NCI-H1694 treated with DMSO at 0.1 percent for 48 hours (cell line): ENCODE results near the gene NQO2.
"Not testable (repeated sequence)": the region's sequence is repeated elsewhere in the genome, so short reads cannot be mapped to it uniquely, and the experiment has no call there.

Source experiments
- DNase-seq: peaks from one replicate; lab custom pipeline; 2025; lab: John Stamatoyannopoulos, UW

The NQO2 gene

DNA sequence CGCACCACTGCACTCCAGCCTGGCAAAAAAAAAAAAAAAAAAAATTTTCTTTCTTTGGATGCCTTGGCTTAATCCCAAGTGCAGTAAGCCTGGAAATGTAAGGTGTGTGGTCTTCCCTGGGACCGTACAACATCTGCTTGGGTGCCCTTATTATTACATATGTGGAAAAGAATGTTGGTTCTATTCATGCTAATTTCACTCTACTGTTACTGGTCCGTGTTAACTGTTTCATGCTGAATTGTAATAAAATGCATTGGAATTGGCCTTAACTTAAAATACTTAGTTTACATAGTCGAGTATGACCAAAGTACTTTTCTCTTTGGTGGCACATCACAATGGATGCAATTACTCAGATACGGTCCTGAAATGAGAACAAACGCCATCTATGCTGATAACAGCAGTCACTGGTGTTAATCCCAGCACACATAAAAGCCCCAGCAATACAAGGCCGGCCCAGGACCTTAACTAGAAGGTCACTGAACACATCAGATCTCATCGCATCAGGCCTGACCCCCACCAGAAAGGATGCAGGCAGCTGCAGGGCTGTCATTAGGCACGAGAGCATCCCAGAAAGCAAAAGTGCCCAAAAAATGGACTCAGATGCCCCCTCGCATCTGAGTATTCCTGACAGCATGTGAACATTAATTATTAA lies 29.5 kb upstream of the NQO2 start:
- DNase-seq = no peak

DNA sequence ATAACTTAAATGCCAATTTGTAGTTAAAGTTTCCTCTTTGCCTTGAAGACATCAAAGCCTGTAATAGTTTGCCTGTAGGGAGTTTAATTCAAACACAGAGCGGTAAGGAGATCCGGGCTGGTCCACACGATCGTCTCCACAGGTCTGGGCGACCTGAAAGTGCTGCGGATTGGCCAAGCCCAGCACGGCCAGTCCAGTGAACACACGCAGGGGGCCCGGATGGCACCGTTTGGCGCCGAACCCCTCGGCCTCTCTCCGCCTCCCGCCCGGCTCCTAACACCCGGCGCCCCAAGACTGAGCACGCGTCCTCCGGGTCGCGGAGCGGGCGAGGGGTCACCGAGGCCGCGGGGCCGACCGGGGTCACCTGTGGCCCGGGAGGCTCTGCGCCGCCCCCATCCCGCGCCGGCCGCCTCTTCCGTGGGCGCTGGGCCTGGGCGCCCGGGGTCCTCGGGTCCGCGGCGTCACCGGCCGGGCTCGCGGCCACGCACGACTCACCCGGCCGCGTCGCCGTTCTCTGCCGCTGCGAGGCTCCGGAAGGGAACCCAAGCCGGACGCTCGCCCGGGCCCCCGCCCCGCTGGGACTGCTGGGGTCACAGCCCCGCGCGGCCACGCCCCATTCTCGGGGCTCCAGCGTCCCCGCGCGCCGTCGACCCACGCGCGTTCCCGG lies 28.8 kb upstream of the NQO2 start:
- no peak for DNase-seq

GRCh38 chr6:2971420-2972218 lies 28.1 kb upstream of the NQO2 start, which contains the start of gene SERPINB6:
Gene SERPINB6 (minus strand): TSS chr6:2971567. CDS start chr6:2959332, 12,235 bp downstream.
- DNase-seq = no peak

DNA sequence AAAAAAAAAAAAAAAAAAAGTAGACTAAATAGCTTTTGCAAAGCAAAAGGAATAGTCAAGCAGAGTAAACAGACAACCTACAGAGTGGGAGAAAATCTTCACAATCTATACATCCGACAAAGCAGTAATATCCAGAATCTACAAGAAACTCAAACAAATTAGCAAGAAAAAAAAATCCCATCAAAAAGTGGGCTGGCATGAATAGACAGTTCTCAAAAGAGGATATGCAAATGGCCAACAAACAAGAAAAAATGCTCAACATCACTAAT lies 27.5 kb upstream of the NQO2 start:
- DNase-seq = not testable (repeated sequence)

DNA sequence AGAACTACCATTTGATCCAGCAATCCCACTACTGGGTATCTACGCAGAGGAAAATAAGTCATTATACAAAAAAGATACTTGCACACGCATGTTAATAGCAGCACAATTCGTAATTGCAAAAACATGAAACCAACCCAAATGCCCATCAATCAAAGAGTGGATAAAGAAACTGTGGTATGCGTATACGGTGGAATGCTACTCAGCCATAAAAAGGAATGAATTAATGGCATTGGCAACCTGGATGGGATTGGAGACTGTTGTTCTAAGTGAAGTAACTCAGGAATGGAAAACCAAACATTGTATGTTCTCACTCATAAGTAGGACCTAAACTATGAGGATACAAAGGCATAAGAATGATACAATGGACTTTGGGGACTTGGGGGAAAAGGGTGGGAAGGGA lies 27.0 kb upstream of the NQO2 start:
- DNase-seq = not testable (repeated sequence)

GRCh38 chr6:2973180-2973579 lies 26.5 kb upstream of the NQO2 start:
- not testable (repeated sequence) for DNase-seq

- DNase-seq = no peak
Measured at GRCh38 chr6:2973676-2974075, 26.0 kb upstream of the NQO2 start.

- DNase-seq = no peak
Measured at GRCh38 chr6:2976060-2976459, 23.6 kb upstream of the NQO2 start.

DNA sequence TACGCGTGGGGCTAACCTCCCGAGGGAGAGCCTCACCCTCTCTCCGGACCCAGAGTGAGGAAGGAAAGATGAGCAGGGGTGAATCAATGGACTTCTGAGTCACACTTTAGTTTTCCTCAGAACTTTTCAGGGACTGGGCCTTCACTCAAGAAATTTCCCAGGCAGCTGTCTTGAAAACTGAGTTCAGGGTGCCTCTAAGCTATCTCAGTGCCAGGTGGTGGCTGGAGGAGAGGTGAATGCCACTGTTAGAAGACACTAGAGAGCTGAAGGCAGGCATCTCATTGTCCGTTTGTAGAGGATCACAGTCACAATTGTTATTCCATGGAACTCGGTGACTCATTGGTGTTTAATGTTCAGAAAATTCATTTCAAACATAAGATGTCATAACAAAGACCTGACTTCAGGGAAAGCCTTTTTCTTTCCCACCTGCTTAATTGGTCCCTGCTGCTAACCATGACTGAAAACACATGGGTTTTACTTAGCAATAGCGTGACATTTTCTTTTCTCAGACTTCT lies 23.1 kb upstream of the NQO2 start:
- DNase-seq = no peak

DNA sequence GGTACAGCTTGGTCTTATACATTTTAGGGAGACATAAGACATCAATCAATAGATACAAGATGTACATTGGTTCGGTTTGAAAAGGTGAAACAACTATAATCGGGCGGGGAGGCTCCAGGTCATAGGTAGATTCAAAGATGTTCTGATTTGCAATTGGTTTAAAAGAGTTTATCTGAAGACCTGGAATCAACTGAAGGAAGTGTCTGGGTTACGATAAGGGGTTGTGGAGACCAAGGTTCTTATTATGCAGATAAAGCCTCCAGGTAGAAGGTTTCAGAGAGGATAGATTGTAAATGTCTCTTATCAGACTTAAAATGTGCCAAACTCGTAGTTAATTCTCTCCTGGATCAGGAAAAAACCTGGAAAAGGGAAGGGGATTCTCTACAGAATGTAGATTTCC lies 22.4 kb upstream of the NQO2 start:
- no peak for DNase-seq

DNA sequence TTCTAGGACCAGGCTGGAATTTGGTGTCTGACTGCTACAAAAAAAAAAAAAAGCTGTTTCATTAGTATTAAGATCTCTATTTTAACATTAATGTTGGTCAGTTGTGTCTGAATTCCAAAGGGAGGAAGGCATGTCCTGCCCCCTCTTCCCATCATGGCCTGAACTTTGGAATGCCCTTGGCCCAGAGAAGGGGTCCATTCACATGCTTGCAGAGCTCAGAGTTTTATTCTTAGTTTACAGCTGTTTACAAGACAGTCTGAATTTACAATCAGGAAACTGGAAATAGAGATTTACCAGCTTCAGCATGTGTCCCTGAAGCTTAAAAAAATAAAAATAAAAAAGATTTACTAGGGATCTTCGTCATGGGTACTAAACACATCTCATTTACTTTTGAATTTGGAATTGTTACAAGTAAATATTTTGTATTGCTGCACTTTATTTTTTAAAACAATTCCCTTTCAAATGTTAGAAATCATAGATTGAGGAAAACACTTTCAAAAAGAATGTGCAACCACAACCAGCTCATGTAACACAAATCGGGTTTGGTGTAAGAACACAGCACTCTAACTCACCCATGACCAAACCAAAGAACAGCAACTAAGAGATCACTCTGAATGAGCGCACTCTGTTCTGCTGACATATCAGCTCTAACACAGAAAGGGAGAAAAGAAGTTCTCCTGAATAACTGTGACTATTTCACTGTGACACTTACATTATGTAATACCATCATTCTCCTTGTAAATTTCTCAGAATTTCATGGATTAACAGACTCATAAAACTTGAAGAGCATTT lies 21.7 kb upstream of the NQO2 start:
- DNase-seq = no peak

DNA sequence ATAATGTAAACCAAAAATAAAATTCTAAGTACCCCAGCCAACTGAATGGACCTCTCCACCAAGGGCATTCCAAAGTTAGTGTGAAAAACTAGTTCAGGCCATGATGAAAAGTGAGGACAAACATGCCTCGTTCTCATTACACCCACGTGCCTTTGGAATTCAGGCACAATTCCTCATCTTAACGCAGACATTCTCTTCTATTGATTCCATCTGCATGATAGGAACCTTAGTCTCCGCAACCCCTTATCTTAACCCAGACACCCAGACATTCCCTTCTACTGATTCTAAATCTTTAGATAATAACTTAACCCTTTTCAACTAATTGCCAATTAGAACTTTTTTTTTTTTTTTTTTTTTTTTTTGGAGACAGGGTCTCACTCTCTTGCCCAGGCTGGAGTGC lies 20.8 kb upstream of the NQO2 start:
- DNase-seq = no peak

- no peak for DNase-seq
Measured at GRCh38 chr6:2979819-2980464, 19.8 kb upstream of the NQO2 start.

DNA sequence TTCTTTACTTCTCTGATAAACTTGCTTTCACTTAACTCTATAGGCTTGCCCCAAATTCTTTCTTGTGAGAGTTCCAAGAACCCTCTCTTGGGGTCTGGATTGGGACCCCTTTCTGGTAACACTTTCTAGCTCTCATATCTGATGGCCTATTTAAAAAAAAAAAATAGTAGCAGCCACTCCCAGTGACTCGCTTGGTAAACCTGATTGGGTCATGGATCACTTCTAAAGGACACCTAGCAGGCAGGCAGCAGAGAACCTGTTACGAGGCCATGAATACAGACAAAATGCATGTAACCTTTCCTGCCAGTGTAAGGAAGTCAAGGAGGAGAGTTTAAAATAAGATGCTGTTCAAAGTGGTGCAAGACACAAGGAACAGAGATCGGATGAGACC lies 19.2 kb upstream of the NQO2 start:
- DNase-seq = no peak

GRCh38 chr6:2982426-2983117 lies 17.1 kb upstream of the NQO2 start:
- DNase-seq = no peak

DNA sequence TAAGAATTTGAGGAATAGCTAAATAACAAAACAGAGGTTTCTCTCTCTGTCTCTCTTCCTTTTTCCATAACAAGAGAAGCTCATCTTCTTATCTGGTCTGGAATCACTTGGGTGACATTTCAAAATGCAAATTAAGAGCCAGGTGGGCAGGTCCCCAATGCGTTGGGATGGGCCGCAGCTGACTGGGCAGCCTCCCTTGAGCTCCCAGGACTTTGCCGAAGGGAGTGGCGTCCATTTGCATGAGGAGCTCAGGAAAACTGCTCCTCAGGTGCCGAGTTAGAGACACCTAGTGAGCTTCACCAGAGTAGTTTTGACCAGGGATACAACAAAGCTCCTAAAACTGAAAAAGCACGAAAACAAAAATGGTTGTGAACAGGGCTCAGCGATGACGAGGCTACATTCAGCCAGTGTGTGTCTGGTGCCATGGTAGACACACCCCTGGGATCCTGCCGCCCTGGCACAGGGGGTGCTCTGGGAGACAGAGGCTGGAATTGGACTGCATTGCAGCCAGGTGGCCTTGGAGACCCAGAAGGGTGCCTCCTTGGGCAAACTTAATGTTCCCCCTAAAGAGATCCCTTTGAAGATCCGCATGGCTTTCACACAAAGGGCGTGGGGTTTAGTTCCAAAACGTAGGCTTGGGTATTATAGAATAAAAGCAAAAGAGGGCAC lies 14.8 kb upstream of the NQO2 start:
- no peak for DNase-seq

- DNase-seq = no peak
Measured at GRCh38 chr6:2986722-2987221, 12.9 kb upstream of the NQO2 start.

GRCh38 chr6:2988094-2988425 lies 11.6 kb upstream of the NQO2 start:
- no peak for DNase-seq

DNA sequence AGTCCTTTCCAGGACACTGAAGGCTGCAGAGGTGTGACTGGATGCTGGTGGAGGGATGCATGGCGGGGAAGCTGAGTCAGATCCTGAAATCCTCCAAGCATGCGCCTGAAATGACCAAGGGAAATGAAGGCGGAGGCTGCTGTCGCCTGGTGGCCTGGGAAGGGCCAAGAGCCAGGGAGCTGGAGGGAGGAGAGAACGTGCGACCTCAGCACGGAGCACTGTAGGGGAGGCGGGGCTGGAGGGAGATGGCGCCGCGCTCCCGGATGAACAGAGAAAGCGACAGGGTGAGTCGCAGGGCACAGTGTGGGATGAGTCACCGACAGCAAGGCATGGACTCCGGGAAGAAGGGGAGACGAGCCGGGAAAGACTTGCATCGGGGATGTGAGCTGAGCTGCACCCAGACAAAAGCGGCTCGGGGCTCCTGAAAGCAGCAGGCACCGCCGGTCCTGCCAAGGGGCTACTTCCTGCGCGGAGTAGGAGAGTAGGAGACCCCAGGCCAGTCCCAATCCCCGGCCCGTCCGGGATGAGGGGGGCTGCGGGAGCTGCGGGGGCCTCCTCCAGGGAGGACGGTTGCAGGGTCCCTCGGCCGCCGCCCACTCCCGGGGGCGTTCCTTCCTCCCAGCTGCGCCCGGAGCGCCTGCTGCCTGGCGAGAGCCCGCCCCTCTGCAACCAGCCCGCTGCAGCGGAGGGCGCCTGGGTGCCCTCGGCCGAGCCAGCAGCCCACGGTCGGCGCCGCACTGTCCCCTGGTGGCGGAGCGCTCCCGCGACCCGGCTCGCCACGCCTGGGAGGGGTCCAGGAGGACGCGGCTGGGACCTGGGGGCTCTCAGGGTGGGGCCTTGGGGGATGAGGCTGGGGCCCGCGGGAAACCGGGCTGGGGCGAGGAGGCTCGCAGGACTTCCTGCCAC lies 11.0 kb upstream of the NQO2 start:
- peak; percentile 75 for DNase-seq
